ENCODE results near the gene FKBP9.

The FKBP9 gene

GRCh38 chr7:33009734-33010133, 52.5 kb downstream of the FKBP9 start:
- DNase-seq, result no peak

- no peak for DNase-seq
Observed at GRCh38 chr7:33012364-33012763, 55.1 kb downstream of the FKBP9 start.

- no peak for DNase-seq
Observed at GRCh38 chr7:33024189-33024757, 67.0 kb downstream of the FKBP9 start.

- no peak for DNase-seq
Observed at GRCh38 chr7:33035776-33036175, 78.5 kb downstream of the FKBP9 start.

- DNase-seq, result no peak
Observed at GRCh38 chr7:33038639-33039038, 81.4 kb downstream of the FKBP9 start.

- DNase-seq, result peak; percentile 11
Observed at GRCh38 chr7:33039257-33039902, 82.1 kb downstream of the FKBP9 start.

GRCh38 chr7:33039903-33040292, 82.7 kb downstream of the FKBP9 start:
- no peak for DNase-seq

GRCh38 chr7:33040803-33041516, 83.7 kb downstream of the FKBP9 start:
- DNase-seq, result no peak

GRCh38 chr7:33041631-33042428, 84.6 kb downstream of the FKBP9 start:
- no peak for DNase-seq

GRCh38 chr7:33043501-33044400, 86.5 kb downstream of the FKBP9 start:
- DNase-seq, result no peak

GRCh38 chr7:33044401-33044718, 87.1 kb downstream of the FKBP9 start:
- no peak for DNase-seq

- peak; percentile 48 for DNase-seq
Observed at GRCh38 chr7:33044986-33045385, 87.7 kb downstream of the FKBP9 start.

GRCh38 chr7:33048257-33048656, 91.0 kb downstream of the FKBP9 start:
- DNase-seq, result no peak

- DNase-seq, result no peak
Observed at GRCh38 chr7:33048704-33049103, 91.5 kb downstream of the FKBP9 start.

- DNase-seq, result peak; percentile 53
Observed at GRCh38 chr7:33050535-33051318, 93.5 kb downstream of the FKBP9 start.

- no peak for DNase-seq
Observed at GRCh38 chr7:33053721-33054120, 96.5 kb downstream of the FKBP9 start.

- DNase-seq, result peak; percentile 6
Observed at GRCh38 chr7:33054261-33054964, 97.2 kb downstream of the FKBP9 start.

GRCh38 chr7:33055158-33055557, 97.9 kb downstream of the FKBP9 start:
- DNase-seq, result no peak

All from fibroblast of skin of scalp (primary cell).